NCI-H2227 (cell line): Measurements from ENCODE around the gene ATXN7.

ENCODE experiments used
- DNase-seq: peaks from one replicate; lab custom pipeline; 2025; ENCODE audit not compliant: unreplicated experiment; lab: John Stamatoyannopoulos, UW

ATXN7 gene

DNA sequence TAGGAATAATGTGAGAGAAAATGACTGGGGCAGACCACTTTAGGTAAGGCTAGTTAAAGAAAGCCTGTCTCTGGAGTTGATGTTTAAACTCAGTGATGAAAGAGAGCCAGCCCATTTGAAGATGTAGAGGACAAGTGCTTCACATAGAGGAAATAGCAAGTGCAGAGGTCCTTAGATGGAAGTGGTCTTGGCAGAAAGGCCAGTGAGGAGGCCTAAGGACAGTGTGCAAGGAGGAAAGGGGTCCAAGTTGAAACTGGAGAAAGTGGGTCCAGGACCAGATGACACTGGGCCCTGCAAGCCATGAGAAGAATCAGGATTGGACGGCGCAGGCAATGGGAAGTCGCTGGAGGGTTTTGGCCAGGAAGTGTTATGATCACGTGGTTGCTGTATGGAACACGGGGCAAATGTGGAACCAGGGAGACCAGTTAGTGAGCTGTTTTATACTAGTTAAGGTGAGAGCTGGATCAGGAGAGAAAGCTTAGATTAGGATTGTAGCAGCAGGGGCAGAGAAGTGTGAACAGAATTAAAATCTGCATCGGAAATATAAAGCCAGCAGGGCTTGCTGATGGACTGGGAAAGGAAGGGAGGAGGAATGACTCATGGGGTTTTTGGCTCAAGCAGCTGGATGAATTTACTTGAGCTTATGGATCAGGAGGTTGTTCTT is 96.5 kb downstream of the ATXN7 start:
- DNase-seq, result peak; percentile 28

DNA sequence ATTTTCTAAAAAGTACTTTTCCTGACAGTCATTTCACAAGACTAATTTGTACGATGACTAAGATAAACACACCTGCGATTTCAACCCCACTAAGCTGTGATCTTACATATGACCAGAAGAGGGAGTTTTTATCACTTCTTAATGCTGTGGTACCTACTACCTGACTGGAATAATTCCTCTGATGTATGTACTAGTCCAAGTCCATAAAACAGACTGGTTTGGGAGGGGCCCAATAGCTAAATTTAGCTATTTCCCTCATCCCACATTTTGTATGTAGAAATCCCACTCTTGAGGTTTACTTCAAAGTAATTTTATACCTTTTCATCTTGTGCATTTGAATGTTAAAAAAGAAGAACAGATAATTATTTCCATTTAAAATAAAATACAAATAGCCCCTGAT is 98.2 kb downstream of the ATXN7 start:
- DNase-seq, result peak; percentile 46

DNA sequence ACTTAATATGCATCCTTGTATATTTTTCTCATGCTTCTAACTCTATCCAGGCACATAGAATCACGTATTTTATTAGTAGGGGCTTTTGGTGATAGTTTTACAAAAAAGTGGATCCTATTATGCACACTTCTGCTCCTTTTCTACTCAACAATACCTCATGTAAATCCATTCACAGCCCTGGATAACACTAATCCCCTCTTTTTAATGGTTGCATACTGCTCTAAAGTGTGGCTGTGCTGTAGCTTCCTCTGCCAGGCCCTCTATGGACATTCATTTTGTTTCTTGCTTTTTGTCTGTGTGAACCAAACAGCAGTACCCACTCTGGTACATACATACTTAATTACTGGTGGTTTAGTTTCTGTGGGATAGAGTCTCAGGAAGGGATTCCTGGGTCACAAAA is 99.8 kb downstream of the ATXN7 start:
- DNase-seq, result no peak

DNA sequence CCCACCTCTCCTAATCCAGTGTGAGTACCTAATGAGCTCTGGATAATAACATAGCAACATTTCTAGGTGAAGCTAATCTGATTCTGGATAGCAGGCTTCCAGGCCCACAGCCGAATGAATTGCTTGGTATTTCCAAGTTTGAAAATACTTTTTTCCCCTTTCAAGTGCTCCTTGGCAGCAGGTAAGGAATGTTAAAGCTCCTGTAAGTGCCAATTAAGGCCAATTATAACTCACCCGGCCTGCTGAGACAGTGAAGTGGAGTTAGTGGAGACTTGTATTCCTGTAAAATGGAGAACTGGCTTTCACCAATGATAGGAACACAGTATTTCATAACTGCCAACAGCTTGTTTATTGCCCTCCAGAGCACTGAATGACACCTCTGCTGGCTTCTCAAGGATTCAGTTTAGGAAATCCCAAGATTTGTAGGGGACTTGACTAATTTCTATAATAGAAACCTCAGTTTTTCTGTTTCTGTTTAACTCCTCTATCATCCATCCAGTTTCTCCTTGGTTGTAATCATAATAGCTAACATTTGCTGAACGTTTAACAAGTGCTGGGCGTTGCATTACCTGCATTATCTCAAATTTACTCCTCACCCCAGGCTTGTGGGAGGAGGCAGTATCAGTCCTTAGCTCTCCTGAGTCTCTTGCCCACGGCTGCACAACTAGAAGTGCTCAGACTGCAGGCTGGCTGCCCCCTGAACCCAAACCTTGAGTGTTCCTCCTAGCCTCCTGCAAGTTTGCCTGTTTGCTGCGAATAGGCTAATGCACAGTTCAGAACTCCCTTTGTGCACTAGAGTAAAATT is 101.2 kb downstream of the ATXN7 start:
- peak; percentile 37 for DNase-seq

DNA sequence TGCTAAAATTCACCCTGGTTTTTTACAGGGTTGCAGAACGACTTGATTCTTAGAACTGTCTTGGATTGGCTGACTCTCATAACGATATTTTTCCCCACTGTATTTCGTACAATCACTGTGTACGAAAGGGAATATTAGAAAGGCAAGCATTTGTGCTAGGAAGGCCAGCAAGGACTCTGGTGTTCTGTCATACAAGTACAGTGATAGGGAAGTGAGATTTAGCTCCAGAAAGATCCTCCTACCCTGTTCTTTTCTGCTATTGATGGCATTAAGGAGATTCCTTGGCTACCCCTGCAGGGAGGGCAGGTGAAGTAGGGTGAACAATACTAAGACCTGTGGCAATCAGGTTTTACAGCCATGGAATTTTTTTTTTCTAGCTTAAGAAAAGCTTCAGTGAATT is 102.3 kb downstream of the ATXN7 start:
- DNase-seq, result no peak

DNA sequence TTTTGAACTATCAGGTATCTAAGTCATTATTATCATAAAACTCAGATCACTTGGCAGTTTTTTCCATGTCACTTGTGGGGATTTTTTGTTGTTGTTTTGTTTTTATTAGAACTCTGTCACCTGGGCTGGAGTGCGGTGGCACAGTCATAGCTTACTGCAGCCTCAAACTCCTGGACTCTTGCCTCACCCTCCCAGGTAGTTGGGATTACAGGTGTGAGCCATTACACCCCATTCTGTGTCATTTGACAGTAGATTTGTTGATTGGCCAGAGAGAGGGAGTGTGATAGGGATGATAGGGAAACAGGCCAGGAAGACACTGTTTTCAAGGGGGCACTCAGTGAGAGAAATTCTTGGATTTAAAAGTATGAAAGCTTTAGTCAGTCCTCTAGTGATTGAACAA is 103.2 kb downstream of the ATXN7 start:
- no peak for DNase-seq

DNA sequence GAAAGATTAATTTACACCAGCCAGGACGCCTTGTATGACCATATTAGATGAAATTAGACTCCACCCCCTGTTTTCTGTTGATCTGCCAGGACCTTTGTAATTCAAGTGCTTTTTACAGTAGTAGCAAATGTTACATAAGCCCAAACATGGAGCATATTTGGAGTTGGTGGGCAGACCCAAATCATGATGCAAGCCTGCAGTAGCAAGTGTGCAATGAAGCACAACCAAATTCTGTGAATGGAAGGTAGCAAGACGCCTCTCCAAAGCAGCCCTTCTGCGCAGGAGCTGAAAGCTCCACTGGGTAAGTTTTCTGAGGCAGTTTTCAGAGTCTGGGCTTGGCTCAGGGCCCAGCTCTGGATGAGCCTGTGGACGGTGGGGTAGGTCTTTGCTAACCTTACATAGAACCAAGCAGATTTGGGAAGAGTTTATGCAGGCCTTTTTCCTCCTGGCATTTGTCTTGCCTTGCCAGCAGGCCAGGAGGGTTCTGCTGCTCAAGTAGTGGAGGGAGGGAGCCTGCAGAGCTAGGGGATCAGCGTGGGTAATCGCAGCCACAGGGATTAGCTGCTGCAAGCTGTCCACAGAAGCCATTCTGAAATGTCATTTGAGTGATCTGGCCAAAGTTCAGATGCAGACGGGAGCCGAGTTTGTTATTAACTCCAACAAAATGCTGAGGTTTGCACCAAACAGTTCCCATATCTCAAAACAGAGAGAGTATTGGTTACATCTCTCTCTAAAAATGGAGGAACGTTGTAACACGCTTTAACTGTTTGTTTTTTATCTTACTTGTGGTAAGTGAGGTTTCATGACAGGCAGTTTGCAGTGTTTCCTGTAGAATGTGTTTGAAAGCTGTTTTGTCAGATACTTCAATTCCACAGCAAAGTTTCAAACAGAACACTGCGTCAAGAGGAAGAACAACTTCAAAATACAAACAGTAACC is 104.3 kb downstream of the ATXN7 start:
- no peak for DNase-seq

DNA sequence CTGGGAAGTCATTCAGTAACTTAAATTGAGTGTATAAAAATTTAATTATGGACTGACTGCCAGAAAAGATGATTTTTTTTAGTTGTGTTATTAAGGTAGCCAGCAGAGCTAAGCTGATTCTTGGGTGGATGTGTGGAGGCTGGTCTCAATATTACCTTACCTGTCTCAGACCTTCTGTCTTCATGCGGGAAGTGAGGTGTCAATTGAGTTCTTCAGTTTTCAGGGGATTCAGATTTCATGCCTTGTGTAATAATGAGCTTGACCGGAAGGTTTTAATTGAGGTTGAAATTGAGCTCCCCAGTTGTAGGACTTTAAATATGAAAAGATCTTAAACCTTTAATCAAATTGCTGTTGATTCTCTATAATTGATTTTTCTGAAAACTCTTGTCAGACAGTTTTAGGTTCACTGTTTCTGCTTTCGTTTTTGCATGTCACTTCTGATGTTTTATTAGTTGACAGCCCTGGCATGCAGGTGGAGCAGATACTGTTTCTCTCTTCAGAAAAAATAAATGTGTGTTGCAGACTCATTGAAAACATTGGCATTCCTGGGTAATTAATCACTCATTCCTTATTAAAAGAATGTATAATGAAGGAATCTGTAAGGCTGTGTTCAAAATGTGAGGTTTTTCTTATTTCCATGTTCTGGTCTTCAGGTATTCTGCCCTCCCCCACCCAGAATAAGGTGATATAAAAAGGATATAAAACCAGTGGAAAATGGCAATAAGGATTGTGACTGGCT is 105.1 kb downstream of the ATXN7 start:
- no peak for DNase-seq

DNA sequence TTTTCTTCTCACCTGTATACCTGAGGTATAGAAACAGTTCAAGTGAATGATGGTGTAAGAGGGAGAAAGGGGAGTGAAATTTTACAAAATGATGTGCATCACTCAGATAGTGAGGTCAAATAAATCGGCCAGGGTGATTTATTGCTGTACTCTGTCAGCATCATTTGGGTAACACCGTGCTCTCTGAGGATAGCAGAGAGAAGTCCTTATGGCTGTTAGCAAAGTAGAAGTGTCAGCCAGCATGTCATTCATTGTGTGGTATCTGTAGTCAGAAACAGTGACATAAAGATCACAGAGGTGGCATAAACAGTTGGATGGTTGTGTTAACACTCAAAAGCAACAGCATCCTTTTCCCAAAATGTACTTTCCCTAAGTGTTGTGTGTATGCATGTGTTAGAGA is 106.2 kb downstream of the ATXN7 start:
- no peak for DNase-seq

DNA sequence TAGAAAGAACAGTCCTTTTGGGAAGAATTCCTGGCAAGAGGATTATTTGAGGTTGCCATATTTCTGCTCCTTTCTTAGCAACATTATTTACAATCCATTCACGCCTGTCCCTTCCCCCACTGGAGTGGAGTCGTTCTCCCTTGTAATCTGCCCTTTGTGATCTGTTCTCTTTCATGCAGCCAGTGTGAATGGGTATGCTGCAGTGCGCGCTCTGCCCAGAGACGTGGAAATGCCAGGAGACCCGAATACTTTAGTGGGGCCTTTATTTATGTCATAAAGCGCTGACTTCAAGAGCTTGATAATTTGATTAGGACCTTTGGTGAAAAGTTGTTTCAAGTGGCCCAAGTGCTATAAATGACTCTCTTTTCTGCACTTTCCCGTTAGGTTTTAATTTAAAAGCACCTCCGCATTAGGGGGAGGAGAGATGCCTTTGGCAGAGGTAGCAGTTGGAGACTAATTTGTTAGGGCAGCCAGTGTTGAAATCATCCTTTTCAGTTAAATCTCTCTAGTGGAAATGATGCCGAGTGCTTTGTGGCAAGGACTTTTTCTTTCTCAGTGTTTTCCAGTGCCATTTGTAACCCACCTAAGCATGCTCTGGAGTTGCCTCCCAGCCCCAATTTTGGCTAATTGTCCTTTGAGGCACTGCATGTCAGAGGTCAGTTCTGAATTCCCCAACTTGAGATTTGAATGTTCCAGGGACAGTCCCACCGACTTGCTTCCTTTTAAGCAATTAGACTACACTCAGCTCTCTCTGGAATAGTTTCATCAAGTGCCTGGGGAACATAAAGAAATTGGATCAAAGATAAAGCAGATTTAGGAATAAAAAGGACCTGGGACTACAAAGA is 107.2 kb downstream of the ATXN7 start:
- peak; percentile 15 for DNase-seq

DNA sequence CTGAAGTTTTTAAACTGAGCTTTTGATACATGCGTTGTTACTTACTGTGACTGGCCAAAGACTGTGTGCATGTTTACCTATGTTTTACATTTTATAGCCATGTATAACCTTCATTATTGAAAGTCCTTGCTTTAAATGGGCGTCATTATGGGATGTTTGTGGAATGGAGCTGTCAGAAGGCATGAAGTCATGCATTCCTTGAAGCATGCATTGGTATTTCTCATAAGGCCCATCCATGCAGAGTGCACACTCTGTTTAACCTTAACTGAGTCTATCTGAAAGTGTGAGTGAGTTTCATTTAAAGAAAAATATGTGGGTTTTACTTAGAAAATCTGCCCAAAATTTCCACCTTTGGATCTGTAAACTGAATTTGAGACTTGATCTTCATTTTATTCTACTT is 108.5 kb downstream of the ATXN7 start:
- DNase-seq, result no peak

DNA sequence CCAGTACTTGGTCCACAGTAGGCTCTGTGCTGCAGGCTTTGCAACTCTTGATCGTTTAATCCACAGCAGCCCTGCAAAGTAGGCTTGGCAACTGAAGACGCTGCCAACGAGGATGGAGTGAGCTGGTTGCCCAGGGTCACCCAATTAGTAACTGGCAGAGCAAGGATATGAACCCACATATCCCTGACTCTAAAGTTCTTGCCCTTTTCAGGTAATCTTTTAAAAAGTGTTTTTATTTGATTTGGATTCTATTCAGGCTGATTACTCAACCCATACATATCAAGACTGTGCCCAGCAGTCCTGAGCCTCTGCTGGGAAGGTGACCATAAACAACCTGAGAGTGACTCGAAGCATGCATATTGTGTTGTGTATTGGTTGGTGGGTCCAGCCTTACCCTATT is 109.3 kb downstream of the ATXN7 start:
- DNase-seq, result no peak

DNA sequence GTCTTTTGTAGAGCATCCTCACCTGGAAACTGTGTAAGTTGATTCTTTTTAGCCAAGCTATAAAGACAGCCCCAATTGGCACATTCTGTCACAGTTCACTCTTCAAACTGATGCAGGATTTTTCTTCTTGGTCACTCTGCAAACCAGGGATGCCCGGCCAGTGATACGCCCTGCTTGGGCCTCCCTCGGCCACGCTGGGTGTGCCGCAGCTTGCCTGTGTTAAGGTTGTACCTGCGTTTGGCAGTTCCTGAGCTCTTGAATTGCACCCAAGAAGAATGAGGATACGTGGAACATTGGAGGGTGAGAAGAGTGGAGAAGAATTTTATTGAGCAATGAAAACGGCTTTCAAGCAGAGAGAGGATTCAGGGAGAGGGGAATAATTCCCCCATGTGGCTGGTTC is 109.7 kb downstream of the ATXN7 start:
- DNase-seq, result no peak

DNA sequence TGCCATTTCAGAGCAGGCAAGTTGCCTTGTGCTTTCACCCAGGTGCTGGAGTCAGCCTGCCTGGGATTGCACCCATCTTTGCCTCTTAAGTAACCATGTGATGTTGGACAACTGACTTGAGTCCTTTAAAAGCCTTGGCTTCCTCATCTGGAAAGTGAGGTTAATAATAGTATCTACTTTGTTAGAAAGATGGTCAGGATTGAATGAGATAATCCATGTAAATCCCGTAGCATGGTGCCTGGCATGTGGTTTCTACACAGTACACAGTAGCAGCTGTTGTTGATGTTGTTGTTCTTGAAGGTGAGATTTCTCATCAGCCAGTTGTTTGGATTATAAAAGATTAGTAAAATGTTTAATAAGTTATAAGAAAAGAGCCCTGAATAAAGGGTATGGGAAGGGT is 110.8 kb downstream of the ATXN7 start:
- DNase-seq, result no peak

DNA sequence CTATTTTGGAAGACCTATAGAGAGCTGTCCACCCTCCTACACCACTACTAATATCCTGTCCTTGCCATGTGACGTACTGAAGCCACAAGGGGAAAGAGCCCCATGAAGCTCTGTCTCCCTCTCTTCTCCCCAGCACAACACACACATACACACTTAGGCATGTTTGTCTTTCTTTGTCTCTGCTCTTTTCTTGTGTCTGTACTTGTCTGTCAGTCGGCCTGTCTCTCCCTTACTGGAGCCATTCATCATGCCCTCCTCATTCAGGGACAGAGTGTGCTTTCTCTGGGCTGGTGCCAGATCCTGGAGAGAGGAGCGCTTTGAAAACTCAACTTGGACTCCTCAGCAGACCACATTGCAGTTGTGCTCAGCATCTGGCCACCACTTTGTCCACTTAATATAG is 112.1 kb downstream of the ATXN7 start:
- DNase-seq, result no peak

DNA sequence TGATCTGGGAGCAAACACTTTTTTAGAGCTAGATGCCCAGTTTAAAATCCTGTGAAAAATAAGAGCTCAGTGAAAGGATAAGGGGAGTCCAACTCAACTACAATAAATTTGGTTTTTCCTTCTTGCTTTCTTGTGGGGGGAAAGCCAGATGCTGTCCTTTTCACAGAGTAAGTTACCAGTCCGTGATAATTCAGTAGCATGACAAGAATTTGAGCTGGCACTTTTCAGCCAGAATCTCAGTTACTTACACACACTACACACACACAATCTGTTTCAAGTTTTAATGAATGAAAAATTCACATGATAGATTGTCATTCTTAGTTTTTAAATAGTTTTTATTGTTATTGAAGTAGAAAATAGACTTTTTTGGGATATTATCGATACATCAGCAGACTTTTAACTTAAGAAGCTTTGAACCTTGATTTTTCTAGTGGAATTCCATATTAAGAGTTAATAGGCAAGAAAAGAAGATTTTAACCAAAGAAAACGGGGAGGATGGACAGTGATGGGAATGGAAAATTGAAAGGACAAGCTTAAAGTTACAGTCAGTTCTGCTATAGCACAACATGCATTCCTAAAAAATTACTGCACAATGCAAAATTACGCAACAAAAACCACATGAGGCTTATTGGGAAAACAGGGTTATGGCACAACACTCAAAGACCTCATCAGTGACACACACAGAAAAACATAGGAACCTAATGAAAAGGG is 112.6 kb downstream of the ATXN7 start:
- DNase-seq, result no peak

DNA sequence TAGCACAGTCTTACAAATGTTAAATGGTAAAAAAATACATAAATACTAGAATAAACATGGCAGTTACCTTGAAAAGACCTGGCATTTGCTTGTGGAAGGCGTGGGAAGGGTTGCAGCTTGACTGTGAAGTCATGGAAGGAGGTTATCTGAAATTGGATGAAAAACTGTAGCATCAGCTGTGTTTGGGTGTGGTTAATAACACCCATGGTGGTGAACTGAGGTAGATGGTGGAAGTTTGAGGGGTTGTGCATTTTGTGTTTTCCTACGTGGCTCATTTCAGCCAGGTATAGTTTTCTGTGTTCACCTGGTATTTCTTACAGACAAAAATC is 113.2 kb downstream of the ATXN7 start:
- no peak for DNase-seq

DNA sequence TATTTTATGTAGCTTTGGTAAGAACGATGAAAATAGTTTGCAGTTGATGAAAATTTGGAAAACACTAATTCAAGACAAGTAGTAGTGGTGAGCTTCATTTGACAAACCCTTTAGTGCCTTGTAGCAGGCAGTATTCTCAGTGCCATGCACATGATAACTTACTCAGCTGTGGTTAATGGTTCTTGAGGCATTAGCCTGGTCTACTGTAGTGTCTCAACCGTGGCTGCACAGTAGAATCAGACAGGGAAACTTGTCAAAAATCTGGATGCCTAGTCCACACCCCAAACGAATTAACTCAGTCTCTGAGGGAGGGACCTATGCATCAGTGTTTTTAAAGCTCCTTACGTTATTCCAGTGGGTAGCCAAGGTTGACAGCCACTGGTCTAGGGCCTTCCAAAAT is 114.2 kb downstream of the ATXN7 start:
- no peak for DNase-seq

DNA sequence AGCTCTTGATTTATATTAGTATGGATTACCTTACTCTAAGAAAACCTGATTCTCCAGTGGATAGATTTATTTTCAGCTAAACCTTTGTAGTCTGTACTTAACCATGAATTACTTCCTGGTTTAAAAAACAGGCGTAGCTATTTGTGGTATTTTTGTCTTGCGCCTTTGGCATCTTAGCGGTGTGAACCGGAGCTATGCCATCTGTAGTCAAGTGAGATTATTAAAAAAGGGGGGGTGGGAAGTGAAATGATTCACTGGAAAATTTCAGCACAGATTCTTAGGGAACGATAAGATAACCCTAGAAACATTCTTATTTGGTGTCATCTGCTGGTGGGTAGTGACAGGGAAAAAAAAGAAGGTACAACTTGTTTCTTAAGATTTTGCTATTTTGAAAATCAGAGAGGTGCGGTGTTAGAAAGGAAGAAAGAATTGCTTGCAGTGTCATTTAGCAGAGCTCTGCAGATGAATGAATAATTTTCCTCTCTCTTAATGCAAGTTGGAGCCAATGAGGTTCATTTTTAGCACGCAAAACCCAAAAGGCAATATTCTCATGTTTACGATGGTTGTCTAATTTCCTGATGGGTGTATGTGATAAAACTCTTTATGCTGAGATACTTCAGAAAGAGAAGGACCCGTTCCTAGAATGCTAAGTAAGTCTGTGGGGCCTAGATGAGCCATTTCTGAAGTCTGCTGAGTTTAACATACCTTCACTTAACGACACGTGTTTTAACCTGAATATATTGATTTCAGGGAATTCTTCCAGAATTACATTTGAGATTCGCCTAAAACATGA is 115.6 kb downstream of the ATXN7 start:
- DNase-seq, result no peak
